Inflammatory macrophage treated with lipopolysaccharide for 1 hour (primary cell): ENCODE data around the gene LRP3.

Experiments
- DNase-seq, 2 donors: peaks; one replicate each; pipeline ENCODE4 v3.0.0-alpha.2; 2020 to 2022

The LRP3 gene

DNA sequence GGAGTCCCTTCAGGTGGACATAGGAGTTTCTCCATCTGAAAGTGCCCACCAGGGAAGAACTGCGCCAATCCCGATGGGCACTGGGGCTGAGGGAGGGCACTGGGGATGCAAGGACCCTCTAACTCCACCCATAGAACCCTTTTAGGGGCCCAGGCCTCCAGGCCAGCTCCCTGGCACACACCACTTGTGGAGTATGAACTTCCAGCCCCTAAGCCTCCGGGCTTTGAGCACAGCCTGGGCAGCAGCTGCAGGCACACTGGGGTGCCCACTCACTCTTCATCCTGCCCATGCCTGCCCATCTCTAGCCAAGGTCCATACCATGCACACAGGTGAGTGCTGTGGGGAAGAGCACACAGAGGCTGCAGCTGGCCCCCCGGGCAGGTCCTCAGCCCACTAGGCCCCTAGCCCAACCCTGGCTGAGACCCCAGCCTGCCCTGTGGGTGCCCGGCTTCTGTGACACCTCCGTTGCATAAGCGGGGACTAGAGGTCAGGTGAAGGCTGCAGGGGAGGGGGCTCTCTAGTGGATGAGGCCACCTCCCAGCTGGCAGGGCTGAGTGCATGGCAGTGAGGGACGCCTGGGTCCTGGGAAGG is 46.1 kb downstream of the LRP3 start:
- DNase-seq = no peak

DNA sequence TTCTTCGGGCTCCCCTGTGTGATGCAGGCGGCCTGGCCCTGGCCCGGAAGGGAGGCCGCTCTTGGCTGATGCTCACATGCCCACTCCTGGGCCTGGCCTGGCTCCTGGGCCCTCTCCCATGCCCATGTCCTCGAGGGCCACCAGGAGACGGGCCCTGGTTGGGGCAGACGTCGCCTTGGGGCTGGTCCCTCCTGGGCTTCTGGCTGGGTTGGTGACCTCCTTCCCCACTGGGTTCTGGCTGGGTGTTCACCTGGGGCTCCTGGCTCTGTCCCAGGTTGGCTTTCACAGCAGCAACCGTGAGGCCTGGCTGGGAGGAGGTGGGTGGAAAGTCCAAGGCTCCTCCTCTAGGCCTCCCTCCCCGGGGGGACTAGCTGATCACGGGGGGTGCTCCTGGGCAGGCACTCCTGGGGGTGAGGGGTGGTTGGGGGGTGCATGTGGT is 47.0 kb downstream of the LRP3 start:
- no peak for DNase-seq

DNA sequence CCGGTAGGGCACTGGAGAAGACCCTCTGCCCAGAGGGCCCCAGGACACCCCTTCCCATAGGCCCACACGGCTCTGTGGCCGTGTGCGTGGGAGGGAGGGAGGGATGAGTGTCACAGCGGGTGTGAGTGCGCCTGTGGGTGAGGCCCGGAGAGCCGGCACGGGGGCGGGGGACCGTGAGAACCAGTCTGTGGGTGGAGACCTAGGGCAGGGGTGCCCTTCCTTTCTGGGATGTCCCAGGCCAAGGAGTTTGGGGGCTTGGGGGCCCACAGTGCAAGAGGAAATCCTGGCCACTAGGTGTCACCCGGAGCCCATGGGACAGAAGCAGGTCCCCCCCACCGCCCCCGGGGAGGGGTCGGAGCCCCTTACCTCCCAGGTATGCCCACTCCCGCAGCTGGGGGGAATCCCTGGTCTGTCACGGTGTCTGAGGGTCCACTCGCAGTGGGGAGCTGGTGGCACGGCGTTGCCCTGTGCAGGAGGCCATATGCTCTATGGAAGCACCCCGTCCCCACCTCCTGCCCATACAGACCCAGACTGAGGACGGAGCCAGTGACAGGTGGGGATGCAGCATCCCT is 47.5 kb downstream of the LRP3 start:
- DNase-seq = peak; percentile 61 to 76

DNA sequence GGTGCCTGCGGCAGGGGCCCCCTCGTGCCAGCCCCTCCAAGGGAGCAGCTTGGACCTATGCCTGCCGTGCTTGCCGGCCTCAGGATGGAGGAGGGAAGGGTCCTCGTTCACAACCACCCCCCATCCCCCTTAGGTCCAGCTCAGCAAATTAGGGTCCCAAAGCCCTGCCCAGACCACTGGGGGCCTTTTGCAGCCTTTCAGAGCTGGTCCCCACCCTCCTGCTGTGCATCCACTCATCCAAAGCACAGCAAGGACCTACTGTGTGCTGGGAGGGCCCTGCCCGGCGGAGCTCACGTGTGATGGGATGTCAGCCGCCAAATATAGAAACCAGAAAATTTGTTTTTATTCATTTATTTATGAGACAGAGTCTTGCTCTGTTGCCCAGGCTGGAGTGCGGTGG is 48.0 kb downstream of the LRP3 start:
- no peak for DNase-seq

DNA sequence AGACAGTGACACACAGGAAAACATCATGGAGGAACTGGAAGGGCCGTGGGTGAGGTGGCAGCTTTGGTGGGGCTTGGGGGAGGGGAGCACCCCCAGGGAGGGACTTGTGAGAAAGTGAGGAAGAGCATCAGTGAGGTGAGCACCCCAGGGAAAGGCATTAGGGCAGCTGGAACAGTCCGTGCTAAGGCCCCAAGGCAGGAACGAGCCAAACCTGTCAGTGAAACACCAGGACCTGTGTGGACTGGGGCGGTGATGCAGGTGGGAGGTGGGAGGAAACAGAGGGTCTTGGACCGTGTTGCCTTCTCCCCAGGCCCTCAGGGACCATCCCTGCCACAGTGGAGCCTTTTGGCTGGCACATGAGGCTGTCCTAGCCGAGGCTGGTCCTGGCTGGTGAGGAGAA is 48.8 kb downstream of the LRP3 start:
- DNase-seq = no peak

DNA sequence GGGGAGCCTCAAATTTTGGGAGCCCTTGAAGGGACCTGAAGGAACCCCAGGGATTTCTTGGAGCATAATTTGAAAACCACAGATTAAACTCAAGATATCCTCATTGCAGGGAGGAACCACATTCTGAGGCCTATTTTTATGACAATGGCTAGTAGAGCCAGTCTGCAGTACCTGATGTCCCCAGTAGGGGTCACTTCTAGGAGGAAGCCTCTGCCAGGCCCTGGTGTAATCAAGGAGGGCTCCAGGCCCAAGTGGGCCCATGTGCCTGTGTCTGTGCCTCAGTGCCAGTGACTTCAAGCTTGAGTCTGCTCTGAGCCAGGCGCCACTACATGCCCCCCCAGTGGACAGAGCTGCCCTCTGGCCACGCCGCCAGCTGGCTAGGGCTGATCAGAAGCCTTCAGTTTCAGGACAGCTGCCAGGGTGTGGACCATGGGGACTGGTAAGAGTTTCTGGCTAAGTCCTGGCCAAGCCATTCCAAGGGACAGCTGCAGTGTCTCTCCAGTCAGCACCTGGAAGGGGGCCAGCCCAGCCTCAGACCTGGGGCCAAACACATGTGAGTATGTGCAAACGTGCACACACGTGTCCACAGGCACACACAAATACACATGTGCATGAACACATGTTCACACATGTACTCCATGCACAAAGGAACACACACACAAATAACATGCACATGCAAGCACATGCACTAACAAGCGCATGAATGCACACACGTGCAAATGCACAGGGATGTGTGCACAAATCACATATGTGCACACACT is 52.0 kb downstream of the LRP3 start:
- DNase-seq = peak in 1 of 2 donors; percentile 66

DNA sequence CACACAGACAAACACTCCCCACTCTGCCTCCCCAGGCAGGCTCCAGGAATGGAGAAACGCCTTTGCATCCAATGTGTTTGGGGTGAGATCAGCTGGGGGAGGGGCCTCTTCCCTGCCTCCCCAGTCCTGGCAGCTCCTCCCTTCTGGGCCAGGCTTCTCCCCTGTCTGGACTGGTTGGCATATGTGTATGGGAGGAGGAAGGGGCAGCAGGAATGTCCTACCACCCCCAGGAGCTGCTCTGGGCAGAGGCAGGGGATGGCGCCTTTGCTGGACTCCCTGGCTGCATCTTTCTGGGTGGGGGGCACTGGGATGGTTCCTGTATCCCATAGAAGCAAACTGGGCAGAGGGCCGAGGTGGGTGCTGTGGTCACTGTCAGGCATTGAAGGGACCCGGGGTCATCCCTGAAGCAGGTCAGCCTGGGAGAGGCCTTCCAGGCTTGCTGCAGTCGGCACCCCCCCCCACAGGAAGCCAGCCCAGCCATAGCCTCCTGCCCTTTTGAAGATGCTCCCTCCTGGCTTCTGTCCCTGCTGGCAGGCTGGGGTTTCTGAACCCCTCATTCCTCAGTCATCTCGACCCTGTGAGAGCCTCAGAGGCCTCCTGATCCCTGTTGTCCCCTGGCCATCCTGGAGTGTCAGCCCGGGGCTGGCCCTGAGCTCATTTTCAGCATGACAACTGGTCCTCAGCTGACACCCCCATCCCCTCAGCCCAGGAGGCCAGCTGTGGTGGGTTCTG is 52.7 kb downstream of the LRP3 start:
- no peak for DNase-seq

DNA sequence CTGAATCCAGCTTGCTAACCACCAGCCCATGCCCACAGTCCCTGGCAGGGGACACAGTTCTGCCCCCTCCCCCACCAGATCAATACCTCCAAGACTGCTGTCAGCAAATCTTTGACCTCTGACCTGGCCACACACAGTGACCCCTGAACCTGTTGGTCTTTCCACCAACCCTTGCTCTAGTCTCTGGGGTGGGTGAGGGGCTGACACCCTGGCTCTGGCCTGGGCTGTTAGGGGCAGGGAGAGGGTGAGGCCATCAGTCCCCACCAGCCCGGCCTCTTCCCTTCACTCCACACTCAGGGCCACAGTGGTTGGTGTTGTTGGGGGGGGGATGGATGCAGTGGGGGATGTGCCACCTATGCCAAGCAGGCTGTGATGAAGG is 53.3 kb downstream of the LRP3 start:
- no peak for DNase-seq

DNA sequence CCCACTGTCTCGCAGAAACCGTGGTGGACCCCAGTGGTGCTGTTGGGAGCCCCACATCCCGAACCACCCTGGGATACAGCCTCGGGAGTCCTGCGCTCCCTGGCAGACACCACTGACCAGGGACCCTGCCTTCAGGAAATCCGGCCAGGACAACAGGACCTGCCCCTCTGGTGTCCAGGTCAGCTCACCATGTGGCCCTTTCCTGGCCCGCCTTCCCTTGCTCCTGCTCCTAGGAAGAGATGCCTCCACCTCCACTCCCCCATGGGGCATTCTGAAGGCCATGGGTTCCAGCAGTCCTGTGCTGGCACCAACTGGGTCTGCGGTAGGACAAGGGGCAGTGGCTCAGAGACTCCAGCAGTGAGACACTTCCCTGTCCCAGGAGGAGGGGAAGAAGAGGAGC is 54.0 kb downstream of the LRP3 start:
- no peak for DNase-seq

DNA sequence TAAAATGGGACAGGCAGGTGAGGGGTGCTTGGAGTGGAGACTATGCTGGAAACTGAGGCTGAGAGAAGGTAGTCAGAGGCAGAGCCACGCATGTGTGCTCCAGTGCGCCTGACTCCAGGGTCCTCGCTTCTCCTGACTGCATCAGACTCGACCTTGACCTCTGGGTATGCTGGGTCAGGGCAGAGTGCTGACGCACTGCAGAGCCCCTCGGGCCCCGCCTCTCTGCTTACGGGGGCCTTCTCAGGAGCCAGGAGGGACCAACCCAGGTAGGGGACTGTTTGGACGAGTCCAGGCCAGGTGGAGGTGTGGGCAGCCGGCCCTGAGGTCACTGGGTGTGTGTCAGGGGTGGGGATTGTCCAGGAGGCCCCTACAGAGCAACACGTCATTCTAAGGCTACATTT is 54.4 kb downstream of the LRP3 start:
- no peak for DNase-seq

DNA sequence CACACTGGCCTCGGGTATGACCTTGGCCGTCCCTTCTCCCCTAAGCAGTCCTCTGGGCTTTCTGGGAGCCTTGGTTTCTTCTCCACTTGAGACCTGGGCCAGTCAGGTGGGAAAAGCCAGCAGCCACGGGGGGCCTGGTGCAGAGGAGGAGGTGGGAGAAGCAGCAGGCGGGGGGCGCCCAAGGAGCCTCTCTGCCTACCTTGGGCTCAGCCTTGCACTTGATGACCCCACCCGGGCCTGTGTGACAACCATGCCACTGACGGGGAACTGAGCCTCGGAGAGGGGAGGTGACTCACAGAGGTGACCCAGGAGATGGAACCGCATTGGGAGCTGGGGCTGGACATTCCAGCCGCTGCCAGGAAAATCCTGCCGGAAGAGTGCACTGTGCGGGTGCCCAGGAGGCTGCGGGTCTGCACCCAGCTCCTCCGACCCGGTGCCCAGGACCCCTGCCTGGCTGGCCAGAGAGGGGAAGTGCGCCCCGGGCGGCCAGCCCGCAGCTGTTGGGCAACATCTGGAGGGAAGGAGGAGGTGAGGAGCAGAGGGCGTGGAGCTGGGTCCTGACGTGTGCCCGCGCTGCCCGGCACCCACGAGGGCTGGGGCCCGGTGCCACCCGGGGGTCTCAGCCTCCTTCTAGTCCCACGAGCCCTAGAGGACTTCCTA is 55.0 kb downstream of the LRP3 start:
- peak; percentile 54 to 59 for DNase-seq

DNA sequence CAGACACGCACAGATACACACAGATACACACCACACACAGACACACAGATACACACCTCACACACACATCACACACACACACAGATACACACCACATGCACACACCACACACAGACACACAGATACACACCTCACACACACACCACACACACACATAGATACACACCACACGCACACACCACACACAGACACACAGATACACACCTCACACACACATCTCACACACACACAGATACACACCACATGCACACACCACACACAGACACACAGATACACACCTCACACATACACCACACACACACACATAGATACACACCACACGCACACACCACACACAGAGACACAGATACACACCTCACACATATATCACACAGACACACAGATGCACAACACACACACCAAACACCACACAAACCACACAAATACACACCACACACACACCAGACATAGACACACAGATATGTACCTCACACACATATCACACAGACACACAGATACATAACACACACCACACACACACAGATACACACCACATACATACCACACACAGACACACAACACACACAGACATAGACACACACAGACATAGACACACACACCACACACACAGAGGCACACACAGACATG is 55.7 kb downstream of the LRP3 start:
- DNase-seq = no peak

DNA sequence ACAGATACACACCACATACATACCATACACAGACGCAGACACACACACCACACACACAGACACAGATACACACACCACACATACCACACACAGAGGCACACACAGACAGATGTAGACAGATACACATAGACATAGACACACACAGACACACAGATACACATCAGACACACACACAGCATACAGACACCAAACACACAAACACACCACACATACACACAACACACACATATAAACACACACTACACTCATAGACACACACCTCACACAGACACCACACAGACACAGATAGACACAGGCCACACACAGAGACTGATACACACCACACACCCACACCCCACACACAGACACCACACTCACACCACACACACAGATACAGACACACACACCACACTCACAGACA is 56.4 kb downstream of the LRP3 start:
- no peak for DNase-seq

DNA sequence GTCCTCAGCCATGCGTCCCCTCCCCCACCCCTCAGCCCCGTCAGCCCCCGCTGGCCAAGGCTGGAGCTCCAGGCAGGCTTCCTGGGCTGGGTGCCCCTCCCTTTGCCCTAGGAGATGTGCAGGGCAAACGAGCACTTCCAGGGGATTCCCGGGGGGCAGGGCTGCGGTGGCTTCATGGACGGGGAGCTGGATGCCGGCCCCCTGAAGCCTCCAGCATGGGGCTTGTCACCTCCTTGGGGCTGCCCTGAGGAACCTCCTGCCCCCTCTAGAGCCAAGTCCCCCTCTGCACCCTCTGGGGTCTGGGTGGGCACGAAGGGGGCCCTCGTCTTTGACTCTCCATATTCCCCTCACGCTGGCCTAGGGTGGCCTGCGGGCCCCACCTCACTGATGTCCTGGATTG is 56.9 kb downstream of the LRP3 start:
- no peak for DNase-seq

DNA sequence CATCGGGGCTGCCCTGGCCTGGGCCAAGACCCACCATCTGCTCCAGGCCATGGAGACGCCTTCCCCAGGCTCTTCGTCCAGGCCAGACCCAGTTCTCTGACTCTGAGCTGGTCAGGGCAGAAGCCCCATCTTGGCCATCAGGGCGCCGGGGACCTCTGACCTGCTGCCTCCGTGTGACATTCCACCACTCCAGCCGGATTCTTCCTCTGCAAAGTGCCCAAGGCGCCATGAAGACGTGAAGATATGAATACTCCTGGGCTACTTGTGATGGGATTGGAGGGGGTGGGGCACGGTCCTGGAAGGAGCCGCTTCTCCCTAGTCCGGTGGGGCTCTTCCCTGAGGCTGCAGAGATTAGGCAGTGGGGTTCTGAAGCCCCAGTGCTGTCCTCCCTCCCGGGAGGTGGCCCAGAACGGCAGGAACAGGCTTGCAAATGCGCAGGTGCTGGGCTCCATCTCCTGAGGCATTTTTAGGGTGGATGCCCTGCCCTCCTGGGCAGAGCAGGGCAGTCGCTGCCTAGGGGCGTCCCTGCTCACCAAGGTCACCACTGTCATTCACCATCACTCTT is 57.5 kb downstream of the LRP3 start:
- DNase-seq = no peak

DNA sequence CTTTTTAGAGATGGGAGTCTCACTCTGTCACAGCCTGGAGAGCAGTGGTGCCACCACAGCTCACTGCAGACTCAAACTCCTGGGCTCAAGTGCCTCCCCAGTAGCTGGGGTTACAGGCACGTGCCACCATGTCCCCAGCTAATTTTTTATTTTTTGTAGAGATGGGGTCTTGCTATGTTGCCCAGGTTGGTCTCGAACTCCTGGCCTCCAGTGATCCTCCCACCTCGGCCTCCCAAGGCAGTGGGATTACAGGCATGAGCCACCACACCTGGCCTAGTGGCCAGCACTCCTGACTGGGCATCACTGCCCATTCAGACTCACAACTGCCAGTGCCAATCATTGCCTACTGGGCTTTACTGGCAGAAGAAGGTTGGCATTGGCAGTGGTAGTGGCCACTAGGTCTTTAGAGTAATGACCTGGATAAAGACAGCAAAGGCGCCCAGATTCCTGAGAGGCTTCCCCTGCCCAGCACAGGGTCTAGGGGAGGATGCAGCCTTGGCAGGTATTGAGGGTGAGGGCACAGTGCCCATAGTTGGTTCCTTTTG is 58.4 kb downstream of the LRP3 start:
- no peak for DNase-seq

DNA sequence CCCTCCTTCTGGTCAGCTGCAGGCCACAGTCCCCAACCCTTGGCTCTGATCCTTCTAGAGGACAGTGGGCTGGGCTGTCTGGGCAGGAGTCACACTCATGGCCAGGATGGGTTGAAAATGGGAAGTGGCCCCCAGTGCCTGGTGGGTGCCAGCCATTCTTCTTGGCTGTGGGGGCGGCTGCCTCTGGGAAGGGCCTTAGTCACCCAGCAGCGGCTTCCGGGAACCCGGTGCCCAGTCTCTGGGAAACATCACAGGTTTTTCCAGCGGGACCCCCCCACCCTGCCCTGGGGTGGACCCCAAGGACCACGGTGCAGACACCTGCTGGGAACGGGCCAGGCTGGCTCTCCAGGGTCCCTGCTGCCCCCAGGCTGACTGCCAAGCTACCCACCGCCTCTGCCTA is 58.8 kb downstream of the LRP3 start:
- peak; percentile 78 to 88 for DNase-seq

DNA sequence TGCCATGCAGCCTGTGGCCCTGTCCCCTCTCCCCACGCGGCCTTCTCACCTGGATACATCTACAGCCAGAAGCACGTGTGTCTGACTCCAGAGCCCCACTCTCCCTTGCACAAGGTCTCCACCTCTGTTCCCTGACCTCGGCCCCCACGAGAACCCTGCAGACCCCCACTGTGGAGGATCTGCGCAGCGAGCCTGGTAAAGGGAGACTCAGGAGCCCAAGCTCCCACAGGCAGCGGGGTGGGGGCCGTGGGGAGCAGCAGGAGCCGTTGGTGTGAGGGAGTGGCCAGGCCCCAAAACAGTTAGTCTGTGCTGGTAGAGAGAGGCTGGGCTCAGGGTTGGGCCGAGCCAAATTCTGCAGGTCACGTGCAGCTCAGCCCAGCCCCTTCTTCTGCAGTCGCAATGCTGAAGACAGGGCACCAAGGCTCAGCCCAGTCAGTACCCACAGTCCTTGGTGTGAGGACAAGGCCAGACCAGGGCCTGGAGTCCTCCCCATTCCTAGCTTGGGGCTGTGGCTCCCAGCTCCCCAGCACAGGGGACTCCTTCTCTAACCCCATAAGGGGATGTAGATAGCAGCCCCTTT is 60.2 kb downstream of the LRP3 start:
- DNase-seq = no peak

DNA sequence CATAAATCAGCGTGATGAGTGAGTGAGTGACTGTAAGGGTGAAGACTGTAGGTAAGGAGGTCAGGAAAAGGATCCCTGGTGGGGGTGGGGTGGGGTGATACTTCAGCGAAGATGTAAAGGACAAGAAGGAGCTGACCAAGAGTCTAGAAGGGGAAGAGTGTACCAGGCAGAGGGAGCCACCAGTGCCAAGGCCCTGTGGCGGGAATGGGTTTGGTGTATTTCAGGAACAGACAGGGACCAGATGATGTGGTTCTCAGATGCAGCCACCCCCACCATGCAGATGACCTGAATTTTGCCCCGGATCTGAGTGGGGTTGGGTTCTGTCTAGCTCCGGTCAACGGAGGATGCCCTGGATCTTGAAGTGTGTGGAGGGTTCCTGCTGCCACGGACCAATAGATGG is 61.7 kb downstream of the LRP3 start:
- DNase-seq = no peak

DNA sequence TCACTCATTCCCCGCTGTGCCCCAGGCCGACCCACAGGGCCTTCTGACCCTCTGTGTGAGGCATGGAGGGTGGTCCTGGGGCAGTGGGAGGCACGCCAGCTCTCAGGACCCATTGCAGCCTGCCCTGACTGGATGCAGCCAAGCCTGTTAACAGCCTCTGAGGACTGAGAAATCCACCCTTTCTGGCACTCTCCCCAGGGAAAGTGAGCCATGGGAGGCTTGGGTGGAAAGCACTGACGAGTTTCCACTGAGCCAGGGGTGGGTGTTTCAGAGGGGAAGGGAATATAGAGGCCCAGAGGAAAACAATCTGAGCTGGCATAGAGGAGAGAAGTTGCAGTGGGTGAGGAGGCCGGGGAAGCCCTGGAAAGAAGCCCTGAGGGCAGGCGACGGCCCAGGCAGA is 62.1 kb downstream of the LRP3 start:
- DNase-seq = no peak

DNA sequence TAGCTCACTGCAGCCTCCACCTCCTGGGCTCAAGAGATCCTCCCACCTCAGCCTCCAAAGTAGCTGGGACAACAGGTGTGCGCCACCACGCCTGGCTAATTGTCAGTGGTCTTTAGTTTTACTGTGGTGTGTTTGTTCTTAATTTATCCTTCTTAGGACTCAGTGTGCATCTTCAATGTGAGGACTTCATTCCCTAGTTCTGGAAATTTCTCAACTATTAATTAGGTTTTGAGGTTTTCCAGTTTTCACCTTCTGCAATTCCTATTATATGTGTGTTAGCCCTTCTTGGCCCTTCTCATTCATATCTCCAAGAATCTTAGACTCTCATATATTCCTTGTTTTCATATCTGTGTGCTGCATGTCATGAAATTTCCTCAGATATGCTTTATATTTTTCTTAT is 63.7 kb downstream of the LRP3 start:
- no peak for DNase-seq
